Spinal cord (tissue), 10 donors: ENCODE results near the gene GRIK4. TPM values are rescaled to one million over a fixed set of nuclear protein-coding genes. Genes with fewer than 3 reads are reported as not detected.
A peak's percentile ranks its signal among the peaks of the same experiment; 100 is the strongest.

Experiments used
- DNase-seq, 6 donors: peaks; one replicate each; pipeline versions ENCODE4 v3.0.0 to v3.0.0-alpha.2; 2013 to 2015; ENCODE audit warnings: low spot score in 6 of 6, low read depth in 4 of 6
- H3K27ac ChIP-seq: one replicate; pipeline ENCODE4 v1.5.1; 2013; ENCODE audit warnings: low read depth, low read length, control low read depth
- H3K27me3 ChIP-seq: one replicate; pipeline ENCODE4 v1.6.1; 2013; ENCODE audit warnings: low read length; ENCODE audit not compliant: control insufficient read depth, insufficient read depth
- H3K36me3 ChIP-seq: one replicate; pipeline ENCODE4 v1.6.1; 2013; ENCODE audit warnings: low read length; ENCODE audit not compliant: control insufficient read depth, insufficient read depth
- H3K4me1 ChIP-seq: one replicate; pipeline ENCODE4 v1.6.1; 2013; ENCODE audit warnings: low read length; ENCODE audit not compliant: control insufficient read depth, insufficient read depth
- H3K4me3 ChIP-seq: one replicate; pipeline ENCODE4 v1.5.1; 2013; ENCODE audit warnings: low read depth, low read length, control low read depth
- H3K9me3 ChIP-seq: one replicate; pipeline ENCODE4 v1.6.1; 2013; ENCODE audit warnings: low read length; ENCODE audit not compliant: control insufficient read depth, insufficient read depth
- whole genome bisulfite sequencing: methylation state at CpG from one replicate; pipeline ENCODE4 v1.1.5; 2013; ENCODE audit warnings: missing lambda C conversion rate; ENCODE audit not compliant: insufficient coverage; 5-methylcytosine and 5-hydroxymethylcytosine counted together
- polyA plus RNA-seq, 2 donors: library from polyadenylated mRNA; unstranded; fragments of 120-200 nt; gene quantifications; one replicate each; pipeline ENCODE4 v1.2.1, GENCODE V29; 2013; ENCODE audit not compliant: insufficient read length in 2 of 2
- total RNA-seq, 2 donors: library from RNA; depleted of rRNA in 1 of 2; stranded (reverse); fragments of 120-200 nt in 1 of 2; fragments of >200 nt in 1 of 2; gene quantifications; one replicate each; pipeline versions ENCODE4 v1.2.3 to v1.2.4, GENCODE V29; 2013 to 2014
- donor health status: healthy.

GRIK4 gene
- total and polyA plus RNA-seq, 4 donors, result 5.2 to 23.2 (median 12.3) TPM

DNA sequence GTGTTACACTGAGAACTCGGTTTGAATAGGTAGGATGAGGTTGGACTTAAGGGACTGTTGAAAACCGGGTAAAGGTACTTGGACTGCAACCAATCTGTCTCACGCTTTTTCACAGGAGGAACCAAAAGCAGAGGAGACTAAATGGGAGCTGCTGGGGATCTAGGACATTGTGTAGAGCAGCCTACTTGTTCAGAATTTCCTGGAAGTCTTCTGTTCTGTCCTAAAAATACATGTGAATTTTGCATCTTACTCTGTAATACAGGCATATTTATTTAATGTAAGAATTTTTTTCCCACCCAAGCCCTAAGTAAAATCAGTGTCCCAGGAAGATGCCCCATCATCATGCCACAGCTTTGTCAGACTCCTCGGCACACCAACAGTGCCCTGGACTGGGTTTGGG, 460.3 kb downstream of the GRIK4 start:
- H3K9me3 ChIP-seq, result no peaks in the 10 kb centered on the region
- no peaks in the 10 kb centered on the region for H3K4me1 ChIP-seq
- H3K36me3 ChIP-seq, result peaks cover 9% of the 10 kb centered on the region
- no peak for DNase-seq
- no peak overlapping the region for H3K4me3 ChIP-seq
- 91% methylated on average over 4 of the region's 4 CpGs for WGBS
- no peaks in the 10 kb centered on the region for H3K27me3 ChIP-seq
- no peak overlapping the region for H3K27ac ChIP-seq

DNA sequence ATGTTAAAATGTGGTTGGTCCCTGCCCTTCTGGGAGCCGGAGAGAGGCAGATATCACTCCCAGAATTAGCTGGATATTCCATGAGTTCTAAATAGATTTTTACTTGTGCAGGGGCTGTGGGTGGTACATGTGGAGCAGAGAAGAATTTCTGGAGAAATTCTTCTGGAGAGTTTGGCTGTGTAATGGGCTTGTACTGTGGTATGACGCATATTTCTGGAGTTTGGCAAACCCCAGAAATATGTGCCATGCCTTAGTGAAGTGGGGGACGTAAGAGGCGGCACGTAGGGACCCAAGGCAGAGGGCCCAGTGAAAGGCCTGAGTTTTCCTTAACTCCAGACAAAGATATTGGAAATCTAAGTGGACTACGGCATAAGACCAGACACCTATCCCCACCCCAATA, 461.1 kb downstream of the GRIK4 start:
- Histone ChIP-seq H3K4me1 (no peaks in the 10 kb centered on the region), H3K4me3 (no peak overlapping the region), H3K27me3 (no peaks in the 10 kb centered on the region), H3K9me3 (no peaks in the 10 kb centered on the region), H3K27ac (no peak overlapping the region), H3K36me3 (peaks cover under 1% of the 10 kb centered on the region)
- DNase-seq, result no peak
- 94% methylated on average over 2 of the region's 6 CpGs for WGBS

DNA sequence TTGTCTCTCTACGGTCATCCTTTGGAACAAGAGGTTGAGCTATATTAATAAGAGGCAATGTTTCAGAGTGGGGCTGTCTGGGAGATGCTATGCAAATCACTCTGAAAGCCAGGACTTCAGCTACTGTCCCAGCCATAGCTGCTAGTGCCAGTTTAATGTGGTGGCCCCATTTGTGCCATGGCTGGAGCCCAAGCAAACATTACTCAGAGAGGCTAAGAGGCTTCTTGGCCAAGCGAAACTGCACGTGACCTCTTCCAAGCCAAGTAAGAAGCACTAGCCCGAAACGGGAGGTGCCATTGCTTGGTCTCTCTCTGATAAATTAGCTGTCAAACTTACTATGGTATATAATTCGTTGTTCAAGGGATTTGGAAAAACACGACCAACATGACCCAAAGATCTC, 462.0 kb downstream of the GRIK4 start:
- Histone ChIP-seq H3K27me3 (no peaks in the 10 kb centered on the region), H3K36me3 (no peaks in the 10 kb centered on the region), H3K4me1 (no peaks in the 10 kb centered on the region), H3K9me3 (no peaks in the 10 kb centered on the region), H3K27ac (no peak overlapping the region), H3K4me3 (no peak overlapping the region)
- DNase-seq, result no peak
- WGBS, result 87% methylated on average over 3 of the region's 7 CpGs

DNA sequence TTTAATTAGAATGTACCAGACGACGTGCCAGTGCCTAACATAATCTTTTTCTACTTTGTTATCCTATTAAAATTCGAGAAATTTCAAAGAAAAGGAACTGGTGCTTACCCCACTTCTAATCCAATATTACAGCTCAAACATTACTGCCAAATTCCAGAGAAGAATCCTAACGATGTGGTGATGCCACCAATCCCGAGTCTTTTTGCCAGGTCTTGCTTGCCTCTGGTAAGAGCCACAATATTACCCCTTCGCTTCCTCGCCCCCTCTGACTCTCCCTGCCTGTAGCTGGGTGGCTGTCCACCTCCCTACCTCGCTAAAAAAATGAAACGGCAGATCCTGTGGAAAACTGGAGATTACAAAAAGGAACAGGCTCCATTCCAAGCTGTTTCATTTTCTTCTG, 462.9 kb downstream of the GRIK4 start:
- no peaks in the 10 kb centered on the region for H3K9me3 ChIP-seq
- 61% methylated on average over 7 of the region's 9 CpGs for WGBS
- no peak overlapping the region for H3K27ac ChIP-seq
- H3K4me1 ChIP-seq, result no peaks in the 10 kb centered on the region
- peak in 1 of 6 donors; percentile 56 for DNase-seq
- no peaks in the 10 kb centered on the region for H3K27me3 ChIP-seq
- H3K4me3 ChIP-seq, result no peak overlapping the region
- H3K36me3 ChIP-seq, result no peaks in the 10 kb centered on the region

DNA sequence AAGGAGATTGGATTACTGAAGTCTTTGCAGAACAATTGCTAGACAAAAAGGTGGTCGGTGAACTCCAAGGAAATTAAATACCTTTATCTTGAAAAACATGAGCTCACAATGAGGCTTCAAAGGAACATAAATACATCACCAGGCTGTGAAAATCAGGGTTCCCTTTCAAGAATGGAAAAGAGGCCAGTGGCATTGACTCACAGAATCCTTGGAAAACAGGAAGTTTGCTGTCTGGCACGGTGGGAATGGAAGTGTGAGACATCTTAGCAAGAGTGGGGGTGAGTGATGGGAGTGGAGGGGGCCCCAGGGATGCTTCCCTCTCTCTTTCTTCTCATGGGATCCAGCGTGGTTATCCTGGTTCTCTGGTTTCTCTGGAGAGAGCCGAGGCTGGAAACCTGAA, 463.4 kb downstream of the GRIK4 start:
- Histone ChIP-seq H3K4me1 (no peaks in the 10 kb centered on the region), H3K27me3 (no peaks in the 10 kb centered on the region), H3K36me3 (no peaks in the 10 kb centered on the region), H3K4me3 (no peak overlapping the region), H3K27ac (no peak overlapping the region), H3K9me3 (no peaks in the 10 kb centered on the region)
- WGBS, result 17% methylated on average over 1 of the region's 4 CpGs
- DNase-seq, result peak in 1 of 6 donors; percentile 32

DNA sequence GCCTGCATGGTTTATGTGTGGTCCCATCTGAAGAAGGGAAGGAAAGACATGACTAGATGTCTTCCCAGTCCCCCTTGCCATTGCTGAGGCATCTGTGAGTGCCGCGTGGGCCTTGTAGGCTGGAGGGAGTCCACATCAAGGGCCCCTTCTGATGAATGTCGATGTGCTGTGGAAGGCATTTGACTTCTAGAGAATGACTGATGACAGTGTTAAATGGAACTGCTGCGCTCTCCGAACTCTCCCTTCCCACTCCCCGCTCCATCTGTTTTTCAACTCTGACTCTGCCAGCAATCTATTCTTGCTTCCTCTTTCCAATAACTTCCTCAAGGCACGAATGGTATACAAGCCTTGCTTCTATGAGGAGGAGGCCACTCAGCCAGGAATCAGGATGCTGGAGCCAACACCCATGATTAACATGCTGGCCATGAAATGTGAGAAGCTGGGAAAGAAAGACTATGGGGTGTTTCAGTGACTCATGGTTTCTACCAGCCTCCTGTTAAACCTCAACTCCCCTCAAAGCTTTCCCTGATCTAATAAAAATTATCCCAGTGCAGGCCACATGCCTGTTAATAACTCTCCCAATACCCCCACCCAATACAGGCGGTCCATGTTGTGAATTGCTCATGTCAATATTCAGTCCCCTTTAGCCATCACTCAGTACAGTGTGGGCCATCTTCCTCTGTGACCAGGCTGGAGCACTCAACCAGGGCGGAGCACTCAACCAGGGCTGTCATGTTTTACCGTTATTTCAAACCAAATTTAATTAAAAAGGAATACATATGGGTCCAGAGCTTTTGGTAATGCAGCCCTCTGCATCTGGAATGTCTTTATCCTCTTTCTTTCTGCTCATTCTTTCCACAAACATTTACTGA, 466.0 kb downstream of the GRIK4 start:
- Histone ChIP-seq H3K27ac (no peak overlapping the region), H3K4me3 (no peak overlapping the region), H3K4me1 (no peaks in the 10 kb centered on the region), H3K36me3 (no peaks in the 10 kb centered on the region), H3K9me3 (no peaks in the 10 kb centered on the region), H3K27me3 (no peaks in the 10 kb centered on the region)
- 87% methylated on average over 6 of the region's 10 CpGs for WGBS
- peak in 1 of 6 donors; percentile 78 for DNase-seq

DNA sequence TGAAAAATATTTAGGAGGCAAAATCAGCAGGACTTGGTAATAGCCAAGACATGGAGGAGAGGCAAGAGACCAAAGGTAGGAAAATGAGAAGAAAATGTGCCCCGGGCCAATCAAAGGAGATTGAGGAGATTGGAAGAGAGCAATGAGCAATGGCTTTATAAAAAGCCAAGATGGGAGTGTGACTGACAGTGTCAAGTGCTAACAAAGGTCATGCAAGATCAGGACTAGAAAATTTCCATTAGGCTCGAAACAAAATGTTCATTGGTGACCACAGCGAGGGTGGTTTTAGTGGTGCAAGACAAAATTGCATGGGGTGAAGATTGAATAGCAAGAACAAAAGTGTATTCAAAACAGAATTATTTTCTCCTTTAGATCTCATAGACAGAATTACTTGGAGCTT, 467.2 kb downstream of the GRIK4 start:
- no peaks in the 10 kb centered on the region for H3K9me3 ChIP-seq
- no peak overlapping the region for H3K4me3 ChIP-seq
- 70% methylated on average over 2 of the region's 3 CpGs for WGBS
- H3K4me1 ChIP-seq, result no peaks in the 10 kb centered on the region
- H3K27ac ChIP-seq, result no peak overlapping the region
- no peak for DNase-seq
- peaks cover 7% of the 10 kb centered on the region for H3K36me3 ChIP-seq
- no peaks in the 10 kb centered on the region for H3K27me3 ChIP-seq

DNA sequence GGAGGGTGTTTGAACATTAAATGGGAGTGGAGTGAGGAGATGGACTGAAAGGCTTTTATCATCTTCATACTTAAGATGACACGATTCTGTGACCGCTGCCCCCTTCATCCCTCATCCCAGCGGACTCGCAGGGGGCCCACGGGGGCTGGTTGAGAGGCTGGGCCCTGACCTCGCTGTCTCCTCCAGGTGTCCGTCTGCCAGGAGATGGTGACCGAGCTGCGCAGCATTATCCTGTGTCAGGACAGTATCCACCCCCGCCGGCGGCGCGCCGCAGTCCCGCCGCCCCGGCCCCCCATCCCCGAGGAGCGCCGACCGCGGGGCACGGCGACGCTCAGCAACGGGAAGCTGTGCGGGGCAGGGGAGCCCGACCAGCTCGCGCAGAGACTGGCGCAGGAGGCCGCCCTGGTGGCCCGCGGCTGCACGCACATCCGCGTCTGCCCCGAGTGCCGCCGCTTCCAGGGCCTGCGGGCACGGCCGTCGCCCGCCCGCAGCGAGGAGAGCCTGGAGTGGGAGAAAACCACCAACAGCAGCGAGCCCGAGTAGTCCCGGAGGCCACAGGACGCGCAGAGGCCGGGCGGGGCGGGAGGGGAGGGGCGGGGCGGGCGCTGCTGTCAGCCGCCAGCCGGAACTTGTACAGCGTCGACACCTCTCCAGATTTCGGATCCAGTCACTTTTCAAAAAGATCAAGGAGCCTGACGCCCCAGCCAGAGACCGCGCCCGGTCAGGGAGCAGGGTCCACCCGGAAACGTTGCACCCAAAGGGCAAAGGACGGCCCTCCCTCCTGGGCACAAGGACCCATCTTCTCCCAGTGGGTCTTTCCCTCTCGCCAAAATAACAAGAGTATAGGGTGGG, 474.4 kb downstream of the GRIK4 start:
- Histone ChIP-seq H3K36me3 (peaks cover 7% of the 10 kb centered on the region), H3K9me3 (no peaks in the 10 kb centered on the region), H3K4me1 (peaks cover 8% of the 10 kb centered on the region), H3K27ac (no peak overlapping the region), H3K4me3 (peak overlapping the region; percentile 22), H3K27me3 (no peaks in the 10 kb centered on the region)
- 5% methylated on average over 67 of the region's 72 CpGs for WGBS
- peak in 3 of 6 donors; percentile 7 to 61 (median 57) for DNase-seq

DNA sequence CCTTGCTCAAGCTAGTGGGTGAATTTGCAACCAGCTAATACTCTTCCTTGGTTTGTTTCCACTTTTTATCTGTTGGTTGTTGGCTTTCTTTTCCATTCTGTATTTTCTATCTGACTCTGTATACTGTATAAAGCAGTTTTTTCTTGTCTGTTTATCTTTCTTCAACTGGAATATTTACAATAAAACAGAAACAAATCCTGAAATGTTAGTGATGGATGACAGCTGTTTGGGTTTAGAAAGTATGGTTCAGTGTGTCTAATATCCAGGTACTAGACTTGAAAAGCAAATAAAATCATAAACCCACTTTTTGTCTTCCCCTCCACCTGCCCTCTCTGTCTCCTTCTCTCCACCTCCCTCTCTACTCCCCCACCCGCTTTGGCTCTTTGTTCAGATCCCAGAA, 477.1 kb downstream of the GRIK4 start:
- no CpG with 5 or more reads among the region's 1 CpG for WGBS
- Histone ChIP-seq H3K9me3 (no peaks in the 10 kb centered on the region), H3K4me1 (peaks cover 8% of the 10 kb centered on the region), H3K27me3 (no peaks in the 10 kb centered on the region), H3K36me3 (no peaks in the 10 kb centered on the region), H3K27ac (no peak overlapping the region), H3K4me3 (no peak overlapping the region)
- no peak for DNase-seq
